ENCODE measurements around the gene WIZ. TPM values are rescaled to one million over a fixed set of nuclear protein-coding genes. Genes with fewer than 3 reads are reported as not detected.

Gene WIZ
- total and polyA plus RNA-seq, 2 of the 8 experiments (the other 6 are each of a cell fraction or from before 2014, with no cell fraction given): 12.5 to 33.2 TPM

DNA sequence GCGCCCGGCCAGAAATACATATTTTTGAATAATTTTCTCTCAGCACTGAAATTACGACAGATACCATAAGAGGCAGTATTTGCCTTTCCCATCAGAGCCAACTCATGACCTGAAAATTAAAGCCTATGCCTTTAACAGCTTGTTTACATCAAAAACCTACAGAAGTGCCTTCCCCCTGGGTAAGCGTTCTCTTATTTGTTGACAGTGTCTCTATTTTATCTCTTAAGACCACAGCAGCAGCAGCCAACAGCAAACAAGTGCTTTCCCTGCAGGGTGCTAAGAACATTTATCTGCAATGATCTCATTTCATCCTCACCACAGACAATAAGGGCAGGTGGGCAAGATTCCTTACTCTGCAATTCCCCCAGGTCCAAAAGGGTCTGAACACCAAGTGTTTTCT lies 36.9 kb downstream of the WIZ start:
- no peak overlapping the region for H3K9ac ChIP-seq (replicated peaks in 1 of 4; ENCODE audit: extremely low read depth in 1 of 4, low read depth in 3 of 4, low read length in 3 of 4)
- peaks cover 0 to 24% (median 15%) of the 10 kb centered on the region in 4 experiments; a peak in 7 of 8 replicates for H3K36me3 ChIP-seq (ENCODE audit: control insufficient read depth in 2 of 4, insufficient read depth in 4 of 4, low read length in 3 of 4)
- H2BK15ac ChIP-seq (ENCODE audit: low read length): no peak overlapping the region
- peaks cover 16 to 18% of the 10 kb centered on the region in 2 experiments for H4K20me1 ChIP-seq (replicated peaks in 1 of 2; ENCODE audit: control insufficient read depth in 1 of 2, insufficient read depth in 2 of 2, low read length in 2 of 2)
- no peak overlapping the region for H3K18ac ChIP-seq (ENCODE audit: extremely low read depth, low read length)
- no peaks in the 10 kb centered on the region for H3K9me3 ChIP-seq (ENCODE audit: insufficient read depth in 2 of 2, low read depth in 1 of 2, low read length in 1 of 2)
- H3K27ac ChIP-seq (ENCODE audit: low read depth, low read length): no peak overlapping the region
- H4K91ac ChIP-seq (replicated peaks; ENCODE audit: insufficient read length, low read length): no peak overlapping the region
- no peak overlapping the region for H3K56ac ChIP-seq (replicated peaks; ENCODE audit: insufficient read length, low read depth, low read length)
- peaks cover 8% of the 10 kb centered on the region for H3K79me1 ChIP-seq (ENCODE audit: low read depth, low read length)
- CTCF ChIA-PET (ENCODE audit: partially characterized antibody): interaction anchor here (0.6 to 1.3 kb wide), 7 partner anchors 30 to 630 kb away, joined by 3 read pairs; no protein-coding TSS in a partner anchor
- no peak overlapping the region for H4K5ac ChIP-seq (ENCODE audit: insufficient read length, low read depth, low read length)
- H3K79me2 ChIP-seq (ENCODE audit: control insufficient read depth in 1 of 2, insufficient read depth in 2 of 2, low read length in 2 of 2): peaks cover 45 to 95% of the 10 kb centered on the region in 2 experiments
- H2BK20ac ChIP-seq (ENCODE audit: low read length): no peak overlapping the region
- no peak overlapping the region for H3K4me3 ChIP-seq (ENCODE audit: extremely low read depth in 1 of 4, insufficient read depth in 2 of 4, low read depth in 3 of 4, low read length in 4 of 4)
- FAIRE-seq: no peak
- no peak overlapping the region for H2BK12ac ChIP-seq (ENCODE audit: low read depth, low read length)
- POLR2A ChIA-PET (ENCODE audit: partially characterized antibody): interaction anchor here (1.0 to 2.3 kb wide), 6 partner anchors 8 to 217 kb away, joined by 3 to 12 read pairs (median 4); partner anchors contain the start of gene EPHX3
- H2AK5ac ChIP-seq (ENCODE audit: low read depth, low read length): no peak overlapping the region
- no peak for DNase-seq (ENCODE audit: low read depth in 1 of 2, low spot score in 2 of 2)
- no peak overlapping the region for H2BK120ac ChIP-seq (replicated peaks; ENCODE audit: low read depth, low read length)
- H3K27me3 ChIP-seq (replicated peaks in 1 of 4; ENCODE audit: control insufficient read depth in 3 of 4, extremely low read depth in 1 of 4, insufficient read depth in 3 of 4, low read length in 3 of 4): no peaks in the 10 kb centered on the region
- no peak overlapping the region for H2BK5ac ChIP-seq (ENCODE audit: low read depth, low read length)
- peaks cover 0 to 4% (median 3%) of the 10 kb centered on the region in 4 experiments; a peak in 5 of 7 replicates for H3K4me1 ChIP-seq (replicated peaks in 1 of 4; ENCODE audit: control insufficient read depth in 3 of 4, insufficient read depth in 4 of 4, low read length in 3 of 4)
- no peak overlapping the region for H3K14ac ChIP-seq (ENCODE audit: insufficient read length)
- TF ChIP-seq, protein P1, sequence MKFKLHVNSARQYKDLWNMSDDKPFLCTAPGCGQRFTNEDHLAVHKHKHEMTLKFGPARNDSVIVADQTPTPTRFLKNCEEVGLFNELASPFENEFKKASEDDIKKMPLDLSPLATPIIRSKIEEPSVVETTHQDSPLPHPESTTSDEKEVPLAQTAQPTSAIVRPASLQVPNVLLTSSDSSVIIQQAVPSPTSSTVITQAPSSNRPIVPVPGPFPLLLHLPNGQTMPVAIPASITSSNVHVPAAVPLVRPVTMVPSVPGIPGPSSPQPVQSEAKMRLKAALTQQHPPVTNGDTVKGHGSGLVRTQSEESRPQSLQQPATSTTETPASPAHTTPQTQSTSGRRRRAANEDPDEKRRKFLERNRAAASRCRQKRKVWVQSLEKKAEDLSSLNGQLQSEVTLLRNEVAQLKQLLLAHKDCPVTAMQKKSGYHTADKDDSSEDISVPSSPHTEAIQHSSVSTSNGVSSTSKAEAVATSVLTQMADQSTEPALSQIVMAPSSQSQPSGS (IDR thresholded peaks at IDR 0.05; ENCODE audit: low read length): no peak
- TF ChIP-seq KDM1A (IDR thresholded peaks at IDR 0.05; ENCODE audit: borderline replicate concordance, low read length): no peak
- TF ChIP-seq, protein P2, sequence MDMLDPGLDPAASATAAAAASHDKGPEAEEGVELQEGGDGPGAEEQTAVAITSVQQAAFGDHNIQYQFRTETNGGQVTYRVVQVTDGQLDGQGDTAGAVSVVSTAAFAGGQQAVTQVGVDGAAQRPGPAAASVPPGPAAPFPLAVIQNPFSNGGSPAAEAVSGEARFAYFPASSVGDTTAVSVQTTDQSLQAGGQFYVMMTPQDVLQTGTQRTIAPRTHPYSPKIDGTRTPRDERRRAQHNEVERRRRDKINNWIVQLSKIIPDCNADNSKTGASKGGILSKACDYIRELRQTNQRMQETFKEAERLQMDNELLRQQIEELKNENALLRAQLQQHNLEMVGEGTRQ (IDR thresholded peaks at IDR 0.05; ENCODE audit: low read length): no peak
- no peak for TF ChIP-seq RAD21 (IDR thresholded peaks at IDR 0.05 in 1 of 2, conservative IDR thresholded peaks at IDR 0.05 in 1 of 2; ENCODE audit: low read depth in 2 of 2, low read length in 2 of 2)
- no peak for TF ChIP-seq TAF1 (IDR thresholded peaks at IDR 0.05; ENCODE audit: low read depth, low read length)
- no peak for TF ChIP-seq FOSL1 (IDR thresholded peaks at IDR 0.05; ENCODE audit: insufficient read depth, low read depth, low read length)
- TF ChIP-seq NRF1 (IDR thresholded peaks at IDR 0.05; ENCODE audit: low read depth, low read length): no peak
- no peak overlapping the region for H4K8ac ChIP-seq (ENCODE audit: extremely low read depth, insufficient read depth, low read length)
- H3K23me2 ChIP-seq (ENCODE audit: low read depth, low read length): peaks cover 2% of the 10 kb centered on the region; the same call in 1 of the 2 replicates
- H3K4me2 ChIP-seq (ENCODE audit: insufficient read depth in 1 of 2, low read depth in 2 of 2, low read length in 2 of 2): no peak overlapping the region
- no peak overlapping the region for H2AFZ ChIP-seq (ENCODE audit: low read length)
- WGBS, 2 experiments (ENCODE audit: extremely low coverage in 1 of 2, insufficient coverage in 1 of 2, insufficient read length in 1 of 2, insufficient replicate concordance in 2 of 2, low coverage in 1 of 2, low lambda C conversion rate in 2 of 2, missing lambda C conversion rate in 1 of 2): 95% methylated on average over 4 of the region's 4 CpGs; no CpG with 5 or more reads in 1 of the 2 experiments
- H3K23ac ChIP-seq (ENCODE audit: insufficient read length): no peak overlapping the region
- H3K4ac ChIP-seq (replicated peaks; ENCODE audit: insufficient read length, low read depth, low read length): no peak overlapping the region

Data from H1 (cell line).